ENCODE results near the gene OR4X1.

OR4X1 gene

DNA sequence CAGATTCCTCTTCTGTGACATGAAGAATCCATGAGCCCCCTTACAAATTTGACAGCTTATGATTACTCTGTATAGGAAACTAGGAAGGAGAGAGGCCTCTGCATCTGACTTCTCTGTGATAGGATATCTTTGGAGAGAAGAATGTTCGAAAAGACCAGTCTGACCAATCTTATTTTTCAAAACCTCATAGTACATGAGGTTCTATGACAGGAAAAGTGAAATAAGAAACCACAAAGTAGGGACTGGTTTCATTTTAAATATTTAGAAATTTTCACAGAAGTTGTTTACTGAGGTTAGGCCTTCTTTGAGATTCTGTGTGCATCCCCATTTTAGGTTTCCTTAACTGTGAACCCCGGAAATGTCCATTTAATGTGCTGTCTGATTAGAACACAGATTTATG, 2.1 kb upstream of the OR4X1 start:
- TF ChIP-seq, protein P1, sequence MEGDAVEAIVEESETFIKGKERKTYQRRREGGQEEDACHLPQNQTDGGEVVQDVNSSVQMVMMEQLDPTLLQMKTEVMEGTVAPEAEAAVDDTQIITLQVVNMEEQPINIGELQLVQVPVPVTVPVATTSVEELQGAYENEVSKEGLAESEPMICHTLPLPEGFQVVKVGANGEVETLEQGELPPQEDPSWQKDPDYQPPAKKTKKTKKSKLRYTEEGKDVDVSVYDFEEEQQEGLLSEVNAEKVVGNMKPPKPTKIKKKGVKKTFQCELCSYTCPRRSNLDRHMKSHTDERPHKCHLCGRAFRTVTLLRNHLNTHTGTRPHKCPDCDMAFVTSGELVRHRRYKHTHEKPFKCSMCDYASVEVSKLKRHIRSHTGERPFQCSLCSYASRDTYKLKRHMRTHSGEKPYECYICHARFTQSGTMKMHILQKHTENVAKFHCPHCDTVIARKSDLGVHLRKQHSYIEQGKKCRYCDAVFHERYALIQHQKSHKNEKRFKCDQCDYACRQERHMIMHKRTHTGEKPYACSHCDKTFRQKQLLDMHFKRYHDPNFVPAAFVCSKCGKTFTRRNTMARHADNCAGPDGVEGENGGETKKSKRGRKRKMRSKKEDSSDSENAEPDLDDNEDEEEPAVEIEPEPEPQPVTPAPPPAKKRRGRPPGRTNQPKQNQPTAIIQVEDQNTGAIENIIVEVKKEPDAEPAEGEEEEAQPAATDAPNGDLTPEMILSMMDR (IDR thresholded peaks at IDR 0.05) = no peak

DNA sequence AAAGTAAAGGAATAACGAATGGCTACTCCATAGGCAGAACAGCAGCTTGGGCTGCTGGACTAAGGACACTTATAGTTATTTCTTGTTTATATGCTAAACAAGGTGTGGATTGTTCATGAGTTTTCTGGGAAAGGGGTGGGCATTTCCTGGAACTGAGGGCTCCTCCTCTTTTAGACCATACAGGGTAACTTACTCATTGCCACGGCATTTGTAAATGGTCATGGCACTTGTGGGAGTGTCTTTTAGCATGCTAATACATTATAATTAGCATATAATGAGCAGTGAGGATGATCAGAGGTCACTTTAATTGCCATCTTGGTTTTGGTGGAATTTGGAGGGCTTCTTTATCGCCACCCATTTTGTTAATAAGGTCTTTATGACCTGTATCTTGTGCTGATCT, 7.0 kb downstream of the OR4X1 start:
- TF ChIP-seq, protein P1 (IDR thresholded peaks at IDR 0.05) = no peak

DNA sequence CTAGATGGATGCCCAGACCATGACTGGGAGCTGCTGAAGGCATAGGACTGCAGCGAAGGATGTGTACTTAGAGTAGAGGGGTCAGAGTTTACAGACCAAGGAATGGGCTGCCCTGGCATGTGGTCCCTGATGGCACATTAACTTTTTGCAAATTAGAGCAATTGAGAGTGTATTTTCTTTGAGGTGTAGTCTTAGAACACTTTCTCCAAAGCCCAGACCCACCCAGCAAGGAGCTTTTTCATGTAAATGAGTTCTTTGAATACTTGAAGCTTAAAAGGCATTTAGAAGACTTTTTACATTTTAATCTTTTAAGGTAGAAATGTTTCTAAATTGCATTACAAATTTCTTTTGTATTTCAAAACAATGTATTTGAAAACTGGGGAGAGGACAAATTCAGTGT, 8.9 kb downstream of the OR4X1 start:
- TF ChIP-seq, protein P1 (IDR thresholded peaks at IDR 0.05) = no peak

DNA sequence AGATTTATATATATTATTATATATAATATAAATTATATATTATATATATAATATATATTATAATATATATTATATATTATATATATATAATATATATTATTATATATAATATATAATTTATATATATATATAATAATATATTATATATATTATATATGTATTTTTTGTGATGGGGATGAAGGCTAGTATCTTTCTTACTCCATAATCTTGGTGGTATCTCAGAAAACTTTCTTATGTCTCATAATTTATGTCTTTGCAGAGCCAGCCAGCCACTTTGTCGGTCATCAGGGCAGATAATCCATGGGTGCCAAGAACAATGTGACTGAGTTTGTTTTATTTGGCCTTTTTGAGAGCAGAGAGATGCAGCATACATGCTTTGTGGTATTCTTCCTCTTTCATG, 42.3 kb downstream of the OR4X1 start, which contains the start of gene OR4S1:
TSS of gene OR4S1 (plus strand) at position 301 of the 400 bp plus-strand sequence. CDS start at position 301, 0 bp downstream.
- TF ChIP-seq, protein P1 (IDR thresholded peaks at IDR 0.05) = no peak

DNA sequence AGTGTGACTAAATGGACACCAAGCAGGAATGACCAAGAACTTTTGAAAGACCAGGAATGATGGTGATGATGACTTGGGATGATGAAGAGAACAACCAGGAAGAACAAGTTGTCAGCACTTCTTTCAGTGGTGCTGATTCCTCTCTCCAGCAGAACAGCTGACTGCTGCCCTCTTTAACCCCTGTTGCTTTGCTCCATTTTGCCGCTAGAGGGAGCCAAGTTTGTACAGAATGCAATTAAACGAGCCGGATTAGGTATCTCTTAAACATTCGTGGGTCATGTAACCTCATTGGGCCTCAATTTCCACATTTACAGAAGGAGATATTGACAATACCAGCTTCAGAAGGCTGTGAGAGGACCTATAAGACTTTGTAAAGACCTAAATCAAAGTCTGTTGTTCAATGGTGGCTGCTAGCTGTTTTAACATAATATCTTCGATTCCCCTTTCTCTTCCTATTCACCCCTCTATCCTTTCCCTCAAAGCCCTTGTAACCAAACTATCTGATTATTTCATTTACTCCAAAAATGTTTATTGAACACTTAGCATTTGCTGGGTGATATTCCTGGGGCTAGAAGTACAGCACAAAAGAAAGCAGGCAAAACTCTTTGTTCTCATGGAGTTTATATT, 44.2 kb downstream of the OR4X1 start:
- TF ChIP-seq, protein P1 (IDR thresholded peaks at IDR 0.05) = peak; percentile 91

All from LNCAP (cell line).